ENCODE measurements around the gene SLC6A6.
A peak's percentile ranks its signal among the peaks of the same experiment; 100 is the strongest.

Gene SLC6A6

DNA sequence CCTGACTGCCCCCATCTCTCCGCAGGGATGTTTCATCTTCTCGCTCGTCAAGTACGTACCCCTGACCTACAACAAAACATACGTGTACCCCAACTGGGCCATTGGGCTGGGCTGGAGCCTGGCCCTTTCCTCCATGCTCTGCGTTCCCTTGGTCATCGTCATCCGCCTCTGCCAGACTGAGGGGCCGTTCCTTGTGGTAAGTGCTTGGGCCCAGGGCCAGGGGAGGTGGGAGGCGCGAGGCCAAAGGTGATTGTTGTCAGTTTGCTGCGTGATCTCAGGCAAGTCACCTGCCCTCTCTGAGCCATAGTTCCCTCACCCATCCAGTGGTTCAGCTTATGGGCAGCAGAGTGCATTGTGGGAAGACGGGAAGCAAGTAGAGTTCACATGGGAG is 79.2 kb downstream of the SLC6A6 start:
- no peak for DNase-seq

DNA sequence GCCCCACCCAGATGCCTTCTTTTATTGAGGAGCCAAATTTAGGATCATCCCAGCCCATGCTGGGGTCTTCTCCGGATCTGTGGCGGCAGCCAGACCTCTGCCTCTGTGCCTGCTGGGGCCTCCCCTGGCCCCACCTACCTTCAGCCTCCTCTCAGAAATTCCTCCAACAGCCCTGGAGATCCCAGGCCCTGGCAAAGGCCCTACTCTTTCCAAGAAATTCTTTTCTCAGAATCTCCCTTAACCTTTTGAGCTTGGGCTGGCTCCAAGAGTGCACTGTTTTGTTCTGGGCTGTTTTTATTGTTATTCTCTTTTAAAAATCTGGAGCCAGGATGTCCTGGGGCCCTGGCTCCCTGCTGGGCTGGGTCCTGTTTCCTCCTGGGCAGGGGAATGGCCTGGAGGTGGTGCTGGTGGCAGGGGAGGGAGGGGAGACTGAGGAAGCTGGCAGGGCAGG is 79.9 kb downstream of the SLC6A6 start:
- DNase-seq: no peak

DNA sequence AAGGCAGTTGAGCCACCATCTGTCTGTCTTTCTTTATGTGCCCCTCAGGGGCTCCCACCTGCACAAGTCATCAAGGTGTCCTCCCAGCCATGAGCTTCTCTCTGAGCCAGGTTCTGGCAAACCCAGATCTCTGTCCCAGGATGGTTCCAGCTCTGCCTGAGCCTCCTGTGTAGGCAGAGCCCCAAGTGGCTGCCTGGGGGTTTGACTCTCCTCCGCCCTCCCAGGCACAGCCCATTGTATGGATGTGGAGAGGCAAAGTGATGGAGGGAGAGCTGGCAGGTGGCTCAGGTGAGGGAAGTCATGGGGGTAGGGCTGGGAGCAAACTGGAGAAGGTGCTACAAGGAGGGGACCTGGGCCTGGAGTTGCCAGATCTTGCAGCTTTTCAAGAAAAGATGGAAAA is 80.9 kb downstream of the SLC6A6 start:
- DNase-seq: no peak

DNA sequence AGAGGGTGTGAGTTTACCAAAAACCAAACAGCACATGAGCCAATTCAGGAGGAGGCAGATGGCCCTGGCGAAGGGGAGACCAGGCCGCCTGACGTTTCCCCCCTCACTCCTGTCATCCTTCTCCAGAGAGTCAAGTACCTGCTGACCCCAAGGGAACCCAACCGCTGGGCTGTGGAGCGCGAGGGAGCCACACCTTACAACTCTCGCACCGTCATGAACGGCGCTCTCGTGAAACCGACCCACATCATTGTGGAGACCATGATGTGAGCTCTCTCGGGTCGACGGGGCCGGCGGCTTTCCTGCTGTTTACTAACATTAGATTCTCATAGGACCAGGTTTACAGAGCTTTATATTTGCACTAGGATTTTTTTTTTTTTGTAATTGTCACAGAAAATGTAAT is 82.3 kb downstream of the SLC6A6 start:
- no peak for DNase-seq

DNA sequence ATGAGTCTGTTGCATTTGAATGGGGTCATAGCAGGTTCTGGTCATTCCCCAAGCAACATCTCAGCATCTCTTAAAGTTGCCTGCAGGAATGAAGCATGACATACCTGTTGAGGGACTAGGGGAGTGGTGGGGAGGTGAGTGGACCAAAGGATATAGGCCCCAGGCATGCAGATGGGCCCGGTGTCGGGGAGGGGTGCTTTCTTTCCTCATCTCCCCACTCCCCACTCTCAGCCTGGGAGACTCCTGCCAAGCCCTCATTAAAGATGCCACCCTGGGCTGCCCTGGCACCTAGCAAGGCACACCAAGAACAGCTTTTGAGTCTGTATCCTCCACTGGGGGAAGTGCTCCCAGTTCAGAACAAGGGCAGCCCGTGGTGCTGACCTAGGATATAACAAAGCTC is 83.6 kb downstream of the SLC6A6 start:
- no peak for DNase-seq

DNA sequence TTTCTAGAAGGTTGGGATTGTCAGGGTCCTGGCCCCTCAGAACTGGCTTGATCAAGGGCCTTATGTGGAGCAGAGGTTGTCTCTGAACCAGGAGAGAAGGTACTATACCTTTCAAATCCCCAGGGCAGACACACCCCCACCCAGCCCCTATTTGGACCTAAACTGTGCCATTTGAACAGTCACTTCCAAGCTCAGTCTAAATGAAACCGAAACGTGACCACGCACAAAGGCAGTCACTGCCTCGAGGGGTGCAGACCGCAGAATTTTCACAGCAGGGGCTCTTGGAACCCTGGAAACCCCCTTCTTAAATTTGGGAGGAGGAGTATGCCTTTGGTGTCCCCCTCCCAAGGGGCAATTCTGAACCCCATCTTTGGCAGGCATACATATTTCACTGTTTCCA is 84.1 kb downstream of the SLC6A6 start:
- DNase-seq: no peak

DNA sequence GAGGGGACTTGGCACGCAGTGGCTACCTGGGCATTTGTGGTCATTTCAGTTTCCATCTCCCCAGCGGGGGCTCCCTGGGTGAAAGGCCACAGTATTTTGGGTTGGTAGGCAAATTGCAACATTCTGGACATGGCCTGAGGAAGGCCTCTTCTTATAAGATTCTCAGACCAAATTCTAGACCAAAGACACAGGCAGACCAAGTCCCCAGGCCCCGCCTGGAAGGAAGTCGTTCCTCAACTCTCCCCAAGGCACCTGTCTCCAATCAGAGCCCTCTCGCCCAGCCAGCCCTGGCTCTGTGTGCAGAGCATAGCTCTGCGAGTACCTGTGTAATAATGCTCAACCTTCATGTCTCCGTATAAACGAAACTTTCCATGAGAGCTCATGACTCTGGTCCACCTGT is 84.7 kb downstream of the SLC6A6 start:
- DNase-seq: no peak

DNA sequence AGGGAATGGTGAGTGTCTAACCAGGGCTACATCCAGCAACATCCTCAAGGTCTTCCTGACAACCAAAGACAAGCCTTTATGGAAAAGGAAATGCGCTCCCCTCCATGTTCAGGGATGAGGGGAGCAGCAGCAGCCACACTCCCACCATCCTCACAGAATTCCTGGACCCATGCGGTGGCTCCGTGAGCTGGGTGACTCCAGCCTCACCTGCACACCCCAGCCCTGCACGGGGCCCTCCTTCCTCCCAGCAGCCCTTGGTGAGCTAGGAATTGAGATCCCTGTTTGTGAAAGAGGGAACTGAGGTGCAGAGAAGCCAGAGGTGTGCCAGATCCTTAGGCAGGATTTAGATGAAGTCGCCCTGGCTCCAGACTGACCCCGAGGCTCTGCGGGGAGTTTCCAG is 85.4 kb downstream of the SLC6A6 start:
- DNase-seq: no peak

DNA sequence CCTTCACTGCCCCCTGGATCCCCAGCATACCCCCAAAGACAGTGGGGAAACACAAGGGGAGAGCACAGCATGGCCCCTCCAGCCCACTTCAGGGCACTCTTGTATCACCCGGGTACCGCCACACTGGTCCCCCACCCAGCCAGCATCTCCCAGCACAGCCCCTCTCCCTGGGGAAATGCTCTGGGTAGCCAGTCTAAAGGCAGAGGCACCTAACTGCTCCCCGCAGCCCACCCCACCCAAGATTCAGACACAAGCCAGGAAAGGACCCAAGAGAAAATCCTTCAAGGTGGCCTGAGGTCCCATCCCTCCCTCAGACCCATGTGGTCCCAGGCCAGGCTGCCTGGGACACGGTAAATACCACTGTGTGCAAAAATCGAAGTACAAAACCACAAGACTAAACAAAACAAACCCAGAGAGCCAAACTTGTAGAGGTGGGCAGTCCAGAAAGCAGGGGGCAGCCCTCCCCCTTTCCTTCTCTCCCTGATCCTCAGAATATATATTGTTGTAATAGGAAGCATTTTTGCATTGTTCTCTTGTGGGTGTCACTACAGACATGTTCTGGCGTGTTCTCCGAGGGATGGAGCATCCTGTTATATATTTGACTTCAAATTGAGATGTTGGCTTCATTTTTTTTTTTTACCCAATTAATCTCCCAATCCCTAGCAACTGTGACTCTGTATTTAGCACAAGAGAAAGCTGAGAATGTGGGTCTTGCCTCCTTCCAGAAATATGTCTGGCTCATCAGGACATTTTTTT is 86.1 kb downstream of the SLC6A6 start:
- DNase-seq: peak in 1 of 56 donors; percentile 10

DNA sequence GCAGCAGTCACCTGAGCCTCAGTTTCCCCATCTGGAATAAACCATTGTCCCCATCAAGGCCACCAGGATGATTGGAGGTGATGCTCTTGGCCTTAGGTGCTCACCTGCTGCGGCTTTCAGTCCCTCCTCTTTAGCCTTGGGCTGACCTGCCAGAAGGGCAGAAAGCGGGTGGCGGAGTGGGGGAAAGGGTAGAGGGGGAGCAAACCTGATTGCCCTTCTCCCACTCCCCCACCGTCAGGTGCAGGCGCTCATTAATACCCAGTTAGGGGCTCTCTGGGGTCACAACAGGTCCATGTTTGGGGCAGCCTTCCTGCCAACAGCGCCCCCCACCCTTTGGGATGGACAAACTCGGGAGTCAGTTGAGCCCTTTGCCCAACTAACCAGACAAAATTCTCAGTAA is 87.2 kb downstream of the SLC6A6 start:
- no peak for DNase-seq

DNA sequence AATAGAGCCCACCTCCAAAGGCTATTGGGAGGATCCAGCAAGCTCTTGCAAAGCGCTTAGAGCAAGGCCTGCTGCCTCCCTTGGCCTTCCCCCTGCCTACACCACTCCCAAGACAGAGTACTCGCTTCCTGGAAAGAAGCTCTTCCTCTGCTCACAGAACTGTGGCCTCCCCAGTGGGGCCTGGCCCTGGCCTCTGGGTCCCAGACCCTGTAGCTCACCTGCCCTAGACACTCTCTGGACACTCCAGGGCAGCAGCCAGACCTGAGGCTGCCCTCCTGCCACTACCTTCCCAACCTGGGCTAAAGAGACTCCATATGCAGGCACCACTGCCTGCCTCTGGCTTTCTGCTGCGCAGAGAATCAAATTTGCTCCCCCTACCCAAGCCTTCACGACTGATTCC is 87.8 kb downstream of the SLC6A6 start:
- no peak for DNase-seq

DNA sequence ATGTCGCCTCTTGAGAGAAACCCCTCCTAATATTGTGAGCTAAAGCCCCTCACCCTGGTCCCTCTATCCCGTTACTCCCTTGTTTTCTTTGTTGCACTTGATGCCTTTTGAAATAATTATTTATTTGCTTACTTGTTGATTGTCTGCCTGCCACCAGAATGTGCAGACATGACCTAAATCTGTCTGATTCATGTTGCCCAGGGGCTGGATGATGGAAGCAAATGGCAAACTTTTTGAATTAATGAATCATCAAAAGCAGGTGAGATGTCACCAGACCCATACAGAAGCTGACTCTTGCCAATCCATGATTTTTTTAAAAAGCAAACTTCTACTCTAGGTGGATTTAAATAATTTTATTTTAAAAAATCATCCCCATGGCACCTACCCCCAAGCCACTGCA is 88.4 kb downstream of the SLC6A6 start:
- DNase-seq: no peak

DNA sequence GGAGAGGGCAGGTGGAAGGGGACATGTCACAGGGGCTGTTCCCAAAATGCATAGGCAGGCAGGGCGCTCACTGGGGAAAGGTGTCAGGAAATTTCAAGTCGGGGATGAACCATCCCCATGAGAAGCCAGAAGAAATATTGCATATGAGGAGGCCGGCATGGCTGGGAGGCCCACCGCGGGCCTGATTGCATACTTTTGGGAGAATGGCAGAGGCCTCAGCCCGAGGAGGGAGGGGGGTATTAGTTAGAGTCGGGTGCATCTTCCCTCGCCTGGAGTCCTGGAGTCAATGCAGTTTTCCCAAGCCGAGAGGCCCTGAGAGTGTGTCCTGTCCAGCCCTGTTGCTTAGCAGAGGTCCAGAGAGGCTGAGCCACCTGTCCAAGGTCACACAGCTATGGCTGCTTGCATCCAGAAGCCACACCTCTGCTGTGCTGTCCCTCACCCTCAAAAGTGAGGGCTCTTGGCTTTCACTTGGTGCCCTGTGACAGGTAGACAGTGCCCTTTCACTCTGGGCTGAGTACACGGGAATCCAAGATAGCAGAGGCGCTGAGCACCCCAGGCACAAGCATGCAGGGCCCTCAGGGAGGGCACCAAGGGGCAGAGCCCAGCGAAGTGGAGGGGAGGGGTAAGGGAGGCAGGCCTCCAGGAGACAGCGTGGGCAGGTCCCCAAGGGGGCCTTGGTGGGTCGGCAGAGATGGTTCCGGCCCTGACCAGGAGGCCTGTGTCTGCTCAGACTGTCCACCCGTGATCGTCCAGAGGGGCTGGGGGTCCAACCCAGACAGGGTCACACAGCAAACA is 89.2 kb downstream of the SLC6A6 start:
- DNase-seq: no peak

DNA sequence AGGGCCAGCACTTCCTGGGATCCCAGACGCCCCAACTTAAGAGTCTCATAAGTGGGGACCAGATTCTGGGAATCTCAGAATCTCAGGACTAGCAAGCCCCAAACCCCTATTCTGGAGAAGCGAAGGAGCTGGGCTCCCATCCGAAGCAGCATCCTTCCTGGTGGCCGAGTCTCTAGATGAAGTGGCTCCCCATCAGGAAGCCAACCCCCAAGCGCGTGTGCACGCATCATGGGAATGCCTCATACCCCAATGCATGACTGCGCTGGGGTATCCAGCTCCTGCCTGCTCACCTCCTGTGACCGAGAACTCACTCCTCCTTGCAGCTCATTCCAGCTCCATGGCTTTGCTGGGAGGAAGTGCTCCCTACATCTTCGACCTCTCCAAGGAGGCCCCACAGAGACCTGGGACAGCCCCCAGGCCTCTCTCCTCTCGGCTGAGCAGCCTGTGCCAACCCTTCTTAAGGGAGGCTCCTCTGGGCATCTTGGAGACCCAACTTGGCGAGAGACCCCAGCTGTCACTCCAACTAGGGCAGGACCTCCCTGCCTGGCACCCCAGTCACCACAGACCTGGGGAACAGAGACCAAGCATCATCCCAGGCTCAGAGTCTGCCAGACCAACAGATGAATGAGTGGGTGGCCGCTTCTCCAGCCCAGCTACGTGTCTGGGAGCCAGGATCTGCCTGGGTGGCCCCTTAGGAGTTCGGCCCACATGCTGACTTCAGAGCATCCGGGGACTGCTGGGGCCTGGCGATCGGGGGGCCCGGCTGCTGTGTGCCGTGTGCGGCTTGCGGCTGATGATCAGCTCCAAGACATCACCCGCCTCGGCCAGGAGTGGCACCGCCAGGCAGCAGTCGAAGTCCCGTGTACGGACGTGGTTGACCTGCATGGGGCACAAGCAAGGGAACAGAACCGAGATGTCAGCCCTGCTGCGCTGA is 90.8 kb downstream of the SLC6A6 start:
- DNase-seq: no peak

DNA sequence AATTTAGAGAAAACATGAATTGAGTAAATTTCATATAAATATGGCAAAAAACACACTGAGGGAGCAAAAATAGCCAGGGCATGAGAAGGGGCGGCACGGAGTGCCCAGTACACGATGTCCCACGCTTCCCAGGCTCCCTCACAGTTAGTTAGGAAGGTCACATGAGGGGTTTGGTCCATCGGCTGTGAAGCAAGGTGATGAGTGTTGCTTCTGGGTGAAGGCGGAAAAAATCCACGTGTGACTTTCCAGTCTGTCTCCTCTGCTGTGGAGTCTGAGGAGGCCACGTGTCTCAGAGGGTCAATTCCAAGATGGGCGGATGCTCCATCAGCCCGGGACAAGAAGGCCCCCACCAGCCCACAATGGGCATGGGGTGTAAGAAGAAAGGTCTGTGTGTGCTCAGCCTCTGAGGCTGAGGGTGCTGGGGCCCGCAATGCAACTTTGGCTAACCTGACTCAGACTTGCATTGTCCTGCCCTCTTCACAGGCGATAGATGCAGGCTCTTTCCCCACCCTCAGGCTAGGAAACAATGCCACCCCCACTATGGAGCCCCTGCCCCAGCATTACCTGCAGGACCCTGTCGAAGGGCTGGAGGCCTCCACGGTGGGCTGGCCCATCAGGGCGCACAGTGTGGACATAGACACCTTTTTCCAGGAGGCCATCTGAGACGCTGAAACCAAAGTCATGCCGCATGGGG is 92.0 kb downstream of the SLC6A6 start:
- no peak for DNase-seq

DNA sequence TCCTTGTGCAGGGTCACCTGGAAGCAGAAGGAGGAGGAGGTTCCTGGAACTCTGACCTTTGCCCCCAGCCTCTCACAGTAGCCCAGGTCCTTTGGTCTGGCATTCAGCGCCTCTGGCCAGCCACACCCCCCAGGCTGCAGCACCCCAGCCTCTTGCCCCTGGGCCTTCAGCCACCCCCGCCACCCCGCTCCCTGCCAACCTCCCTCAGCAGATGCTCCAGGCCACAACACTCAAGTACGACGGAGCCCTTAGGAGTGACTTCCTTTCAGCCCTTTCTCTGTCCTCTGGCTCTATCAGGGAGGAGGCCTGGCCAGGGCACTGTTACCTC is 92.5 kb downstream of the SLC6A6 start:
- no peak for DNase-seq

DNA sequence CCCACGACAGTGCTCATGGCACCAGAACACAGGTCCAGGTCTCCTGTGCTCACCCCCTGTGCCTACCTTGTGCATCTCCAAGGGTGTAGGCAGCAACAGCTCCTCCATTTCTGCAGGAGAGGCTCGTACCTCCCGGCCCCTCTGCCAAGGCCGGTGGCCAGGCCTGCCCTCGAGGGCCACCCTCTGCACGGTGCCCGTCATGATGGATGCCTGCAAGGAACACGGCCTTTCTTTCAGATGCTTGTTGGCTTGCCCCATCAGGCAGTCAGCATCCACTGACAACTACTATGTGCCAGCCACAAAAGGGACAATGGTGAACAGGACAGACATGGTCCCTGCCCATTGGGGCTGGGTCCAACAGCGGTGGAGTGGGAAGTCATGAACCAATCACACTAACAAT is 93.9 kb downstream of the SLC6A6 start:
- DNase-seq: no peak

DNA sequence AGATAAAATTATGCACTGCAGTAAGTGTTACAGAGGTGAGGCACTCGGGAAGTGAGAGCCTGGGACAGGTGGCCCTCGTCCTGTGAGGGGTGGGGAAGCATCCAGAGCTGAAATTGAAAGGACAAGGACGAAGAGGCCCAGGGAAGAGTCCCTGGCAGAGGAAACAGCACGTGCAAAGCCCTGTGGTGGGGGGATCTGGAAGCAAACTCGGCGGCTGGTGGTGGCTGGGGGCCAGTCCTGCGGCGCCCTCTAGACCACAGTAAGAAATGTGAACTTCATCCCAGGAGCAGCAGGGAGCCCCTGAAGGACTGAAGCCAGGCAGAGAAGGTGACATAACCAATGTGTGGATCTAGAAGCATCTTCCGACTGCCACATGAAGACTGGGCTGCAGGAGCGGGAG is 94.9 kb downstream of the SLC6A6 start:
- DNase-seq: no peak

DNA sequence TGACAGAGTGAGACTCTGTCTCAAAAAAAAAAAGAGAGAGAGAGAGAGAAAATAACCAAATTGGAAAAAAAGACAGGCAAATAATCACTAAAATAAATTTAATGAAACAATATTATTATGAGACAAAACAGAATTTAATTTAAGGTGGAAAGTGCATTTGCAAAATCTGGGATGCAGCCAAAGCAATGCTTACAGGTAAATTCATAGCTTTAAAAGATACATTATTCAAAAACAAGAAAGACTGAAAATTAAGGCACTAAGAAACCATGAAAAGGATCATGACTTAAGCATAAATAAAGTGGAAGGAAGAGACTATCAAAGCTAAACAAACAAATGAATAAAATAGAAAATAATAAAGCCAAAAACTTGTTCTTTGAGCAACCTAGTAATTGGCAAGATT is 100.1 kb downstream of the SLC6A6 start:
- DNase-seq: no peak

DNA sequence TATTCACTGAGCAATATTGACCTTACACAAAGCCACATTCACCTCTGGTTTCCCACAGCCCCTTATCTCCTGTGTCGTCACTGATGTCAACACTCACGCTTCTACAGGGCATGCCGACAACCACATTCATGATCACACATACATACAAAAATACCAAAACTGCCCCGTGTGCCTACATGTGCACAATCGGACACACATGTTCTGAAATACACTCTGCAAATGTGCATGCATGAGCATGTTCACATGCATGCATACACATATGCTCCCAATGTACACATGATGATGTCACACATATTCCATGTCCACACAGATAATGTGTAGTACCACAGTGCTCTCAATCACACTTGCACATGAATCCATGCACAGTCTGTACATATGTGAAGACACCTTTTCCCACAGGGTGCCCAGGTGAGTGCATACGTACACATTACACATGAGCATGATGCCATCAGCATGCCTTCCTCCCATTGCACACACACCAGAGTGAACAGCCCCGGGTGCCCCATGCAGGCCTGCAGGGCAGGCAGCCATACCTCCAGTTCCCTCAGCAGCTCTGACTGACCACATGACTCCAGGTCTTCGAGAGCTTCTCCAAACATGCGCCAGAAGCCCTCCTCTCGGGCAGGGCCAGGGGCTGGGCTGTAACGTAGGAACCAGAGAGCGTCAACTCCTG is 100.8 kb downstream of the SLC6A6 start:
- DNase-seq: no peak

DNA sequence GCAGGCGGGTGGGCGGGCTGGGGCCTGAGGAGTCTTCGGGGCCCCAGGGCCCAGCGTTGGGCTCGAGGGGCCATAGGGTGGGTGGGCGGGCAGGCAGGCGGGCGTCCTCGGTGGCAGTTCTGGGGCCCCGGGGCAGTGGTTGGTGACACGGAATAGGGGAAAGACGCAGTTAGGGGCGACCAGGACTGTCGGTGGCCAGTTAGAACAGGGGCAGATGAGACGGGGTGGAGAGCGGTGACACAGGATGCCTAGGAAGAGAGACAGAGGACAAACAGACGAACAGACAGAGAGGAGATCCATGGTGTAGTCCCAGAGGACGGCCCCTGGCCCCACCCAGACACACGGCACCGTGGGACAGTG is 101.3 kb downstream of the SLC6A6 start:
- no peak for DNase-seq

Data from nucleus accumbens (tissue), 56 donors.